ENCODE results near the gene MAP7.

- no peak for TF ChIP-seq POLR2AphosphoS5 (IDR thresholded peaks at IDR 0.05; ENCODE audit: low read depth, low read length)
- no peak for TF ChIP-seq POLR2A (IDR thresholded peaks at IDR 0.05; ENCODE audit: low read depth, low read length)
Observed at GRCh38 chr6:136439514-136440190, 110.6 kb downstream of the MAP7 start.

Measured in GM12892 (cell line).